Jurkat, Clone E6-1 (cell line): Measurements from ENCODE around the gene TGFB1.
"Not testable (repeated sequence)": the region's sequence is repeated elsewhere in the genome, so short reads cannot be mapped to it uniquely, and the experiment has no call there.

Experiments
- DNase-seq: peaks from one replicate; pipeline ENCODE4 v3.0.0-alpha.2; 2011; ENCODE audit warnings: low read depth, low spot score
- H3K4me3 ChIP-seq: 2 replicates; pipeline ENCODE4 v1.5.1; 2011; ENCODE audit warnings: mild to moderate bottlenecking, low read length, control low read depth, moderate library complexity

Gene TGFB1

DNA sequence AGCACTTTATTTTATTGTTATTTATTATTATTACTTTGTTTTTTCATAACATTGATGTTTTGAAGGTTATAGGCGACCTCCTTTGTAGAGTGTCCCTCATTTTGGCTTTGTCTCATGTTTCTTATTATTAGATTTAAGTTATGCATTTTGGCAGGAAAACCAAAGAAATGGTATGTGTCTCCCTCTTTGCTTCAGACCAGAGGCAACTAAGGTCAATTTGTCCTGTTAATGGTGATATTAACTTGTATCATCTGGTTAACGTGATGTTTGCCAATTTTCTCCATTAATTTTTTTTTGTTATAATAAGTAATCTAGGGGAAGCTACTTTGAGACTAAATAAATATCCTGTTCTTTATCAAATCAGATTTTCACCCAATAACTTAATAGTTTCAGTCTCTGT lies 18.8 kb upstream of the TGFB1 start:
- no peak for DNase-seq

DNA sequence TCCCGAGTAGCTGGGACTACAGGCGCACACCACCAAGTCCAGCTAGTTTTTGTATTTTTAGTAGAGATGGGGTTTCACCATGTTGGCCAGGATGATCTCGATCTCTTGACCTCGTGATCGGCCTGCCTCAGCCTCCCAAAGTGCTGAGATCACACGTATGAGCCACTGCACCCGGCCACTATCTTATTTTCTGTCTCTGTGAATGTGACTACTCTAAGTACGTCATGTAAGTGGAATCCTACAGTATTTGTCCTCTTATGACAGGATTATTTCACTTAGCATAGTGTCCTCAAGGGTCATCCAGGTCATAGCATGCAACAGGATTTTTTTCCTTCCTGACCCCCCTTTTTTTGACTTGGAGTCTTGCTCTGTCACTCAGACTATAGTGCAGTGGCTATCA lies 17.8 kb upstream of the TGFB1 start:
- no peak for DNase-seq
- no peak overlapping the region for H3K4me3 ChIP-seq

More for the DNA sequence above, 18.8 kb upstream of the TGFB1 start:
- H3K4me3 ChIP-seq, result no peak overlapping the region

DNA sequence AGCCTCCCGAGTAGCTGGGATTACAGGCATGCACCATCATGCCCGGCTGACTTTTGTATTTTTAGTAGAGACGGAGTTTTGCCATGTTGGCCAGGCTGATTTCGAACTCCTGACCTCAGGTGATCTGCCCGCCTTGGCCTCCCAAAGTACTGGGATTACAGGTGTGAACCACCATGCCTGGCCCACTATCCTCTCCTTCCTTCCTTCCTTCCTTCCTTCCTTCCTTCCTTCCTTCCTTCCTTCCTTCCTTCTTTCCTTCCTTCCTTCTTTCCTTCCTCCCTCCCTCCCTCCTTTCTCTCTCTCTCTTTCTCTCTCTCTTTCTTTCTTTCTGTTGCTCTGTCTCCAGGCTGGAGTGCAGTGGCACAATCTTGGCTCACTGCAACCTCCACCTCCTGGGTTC lies 17.4 kb upstream of the TGFB1 start:
- H3K4me3 ChIP-seq, DNase-seq: not testable (repeated sequence)

- no peak for DNase-seq
- H3K4me3 ChIP-seq, result no peak overlapping the region
Measured at GRCh38 chr19:41369769-41370168, 16.0 kb upstream of the TGFB1 start.

DNA sequence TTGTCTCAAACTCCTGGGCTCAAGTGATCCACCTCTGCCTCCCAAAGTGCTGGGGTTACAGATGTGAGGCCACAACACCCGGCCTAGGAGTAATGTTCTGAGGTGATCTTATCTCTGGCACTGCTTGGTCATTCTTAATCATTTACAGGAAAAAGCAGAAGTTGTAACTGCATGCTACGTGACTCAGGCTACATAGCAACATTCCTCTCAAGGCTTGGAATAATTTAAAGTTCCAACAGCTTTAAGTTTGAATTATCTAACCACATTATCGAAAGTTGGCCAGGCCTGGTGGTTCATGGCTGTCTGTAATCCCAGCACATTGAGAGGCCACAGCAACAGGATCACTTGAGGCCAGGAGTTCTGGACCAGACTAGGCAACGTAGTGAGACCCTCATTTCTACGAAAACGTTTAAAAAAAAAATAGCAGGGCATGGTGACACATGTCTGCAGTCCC lies 14.2 kb upstream of the TGFB1 start:
- no peak overlapping the region for H3K4me3 ChIP-seq
- no peak for DNase-seq

DNA sequence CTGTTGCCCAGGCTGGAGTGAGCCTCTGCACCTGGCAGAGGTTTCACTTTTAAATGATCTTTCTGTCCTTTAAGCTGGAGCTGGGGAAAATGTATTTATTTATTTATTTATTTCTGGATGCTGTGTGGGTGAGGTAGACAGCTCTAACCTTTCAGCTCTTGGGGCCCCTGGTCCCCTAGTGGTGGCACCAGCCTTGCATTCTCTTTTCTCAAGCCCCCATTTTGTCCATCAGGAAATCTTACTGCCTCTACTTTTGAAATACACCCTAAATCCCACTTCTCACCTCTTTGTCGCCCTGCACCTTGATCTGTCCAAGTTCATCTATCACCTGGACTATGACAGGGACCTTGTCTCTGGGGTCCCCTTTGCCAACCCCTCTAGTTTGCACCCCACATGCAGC lies 12.4 kb upstream of the TGFB1 start:
- peak; percentile 41 for DNase-seq
- no peak overlapping the region for H3K4me3 ChIP-seq

- no peak for DNase-seq
- H3K4me3 ChIP-seq, result peak overlapping the region; percentile 92
Measured at GRCh38 chr19:41364524-41365391, 11.0 kb upstream of the TGFB1 start.

GRCh38 chr19:41363753-41364523 lies 10.2 kb upstream of the TGFB1 start, which contains the start of gene B9D2:
B9D2 (minus strand) TSS chr19:41364149; CDS start chr19:41363519, 630 bp downstream.
- peak; percentile 98 for DNase-seq
- H3K4me3 ChIP-seq, result peak within 1 kb of the TSS; percentile 92

DNA sequence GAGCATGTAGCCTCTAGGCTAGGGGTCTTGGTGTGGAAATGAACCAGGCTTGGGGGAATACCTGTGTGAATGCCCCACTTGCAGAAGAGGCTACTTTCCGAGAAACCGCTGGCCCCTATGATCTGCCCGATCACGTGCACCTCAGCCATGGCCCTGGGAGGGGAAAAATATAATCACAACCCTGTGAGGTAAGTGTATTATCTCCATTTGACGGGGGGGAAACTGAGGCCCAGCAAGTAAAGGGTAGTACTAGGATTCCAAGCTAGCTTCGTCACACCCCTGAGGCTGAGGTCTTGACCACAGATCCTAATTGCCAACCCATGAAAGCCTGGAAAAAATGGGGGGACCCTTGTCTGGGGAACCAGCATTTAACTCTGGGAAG lies 9.6 kb upstream of the TGFB1 start:
- H3K4me3 ChIP-seq, result peak overlapping the region; percentile 92
- no peak for DNase-seq

GRCh38 chr19:41362143-41362847 lies 8.6 kb upstream of the TGFB1 start:
- H3K4me3 ChIP-seq, result no peak overlapping the region
- DNase-seq, result no peak

- no peak overlapping the region for H3K4me3 ChIP-seq
- DNase-seq, result no peak
Measured at GRCh38 chr19:41359741-41360140, 6.0 kb upstream of the TGFB1 start.

DNA sequence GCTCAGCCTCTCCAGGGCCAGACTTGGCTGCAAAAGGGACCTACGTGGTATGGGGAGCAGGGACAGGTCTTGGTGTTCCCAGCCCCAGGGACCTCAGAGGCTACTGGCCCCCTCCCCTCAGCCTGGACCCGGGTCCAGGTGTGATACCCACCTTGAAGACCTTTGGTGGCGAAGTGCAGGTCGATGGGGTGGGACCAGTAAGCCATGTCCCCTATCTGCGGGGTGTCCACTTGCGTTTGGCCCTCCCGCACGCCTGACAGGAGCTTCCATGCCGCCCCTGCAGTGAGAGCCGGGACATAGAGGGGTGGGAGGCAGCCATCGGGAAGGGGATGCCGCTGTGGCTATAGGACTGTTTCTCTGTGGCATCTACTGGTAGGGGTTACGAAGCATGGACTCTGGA lies 4.0 kb upstream of the TGFB1 start:
- DNase-seq, result no peak
- no peak overlapping the region for H3K4me3 ChIP-seq

- no peak for DNase-seq
- H3K4me3 ChIP-seq, result no peak overlapping the region
Measured at GRCh38 chr19:41356984-41357739, 3.4 kb upstream of the TGFB1 start.

- DNase-seq, result no peak
- no peak overlapping the region for H3K4me3 ChIP-seq
Measured at GRCh38 chr19:41355802-41356201, 2.1 kb upstream of the TGFB1 start.

- no peak for DNase-seq
- no peak overlapping the region for H3K4me3 ChIP-seq
Measured at GRCh38 chr19:41355035-41355434, 1.3 kb upstream of the TGFB1 start.

DNA sequence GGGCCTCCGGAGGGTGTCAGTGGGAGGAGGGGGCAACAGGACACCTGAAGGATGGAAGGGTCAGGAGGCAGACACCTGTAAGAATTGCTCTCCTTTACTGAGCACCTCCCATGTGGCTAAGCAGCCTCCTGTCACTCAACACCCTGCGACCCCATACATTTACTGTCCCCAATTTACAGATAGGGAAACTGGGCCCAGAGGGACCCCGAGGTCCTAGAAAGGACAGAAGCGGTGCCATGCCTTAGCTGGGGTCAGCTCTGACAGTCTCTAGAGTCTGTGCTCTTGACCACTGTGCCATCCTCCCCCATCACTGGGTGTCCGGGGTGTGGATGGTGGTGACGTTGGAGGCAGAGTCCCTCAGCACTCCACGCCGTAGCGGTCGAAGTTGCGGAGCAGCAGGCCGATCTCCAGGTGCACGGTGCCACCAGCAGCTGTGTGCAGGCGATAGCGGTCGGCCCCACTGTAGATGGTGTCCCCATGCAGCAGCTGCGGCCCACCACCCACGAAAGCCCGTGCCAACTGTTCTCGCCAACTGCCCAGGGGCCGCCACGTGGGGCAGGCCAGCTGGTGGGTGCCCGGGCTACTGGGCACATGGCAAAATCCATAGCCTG lies 726 bp upstream of the TGFB1 start:
- H3K4me3 ChIP-seq, result peak overlapping the region; percentile 49
- no peak for DNase-seq

- DNase-seq, result no peak
- H3K4me3 ChIP-seq, result peak overlapping the region; percentile 81
Measured at GRCh38 chr19:41352609-41353465, 885 bp downstream of the TGFB1 start.

GRCh38 chr19:41352279-41352608 lies 1.5 kb downstream of the TGFB1 start:
- DNase-seq, result no peak
- H3K4me3 ChIP-seq, result peak overlapping the region; percentile 81
